H9 (cell line): Measurements from ENCODE around the gene LAMB4. TPM values are rescaled to one million over a fixed set of nuclear protein-coding genes. Genes with fewer than 3 reads are reported as not detected.
"Not testable (repeated sequence)": the region's sequence is repeated elsewhere in the genome, so short reads cannot be mapped to it uniquely, and the experiment has no call there.

ENCODE experiments used
- DNase-seq: peaks from one replicate; pipeline ENCODE4 v3.0.0-alpha.2; 2017
- H2AFZ ChIP-seq: one replicate; pipeline ENCODE4 v1.6.1; 2013; ENCODE audit warnings: mild to moderate bottlenecking, low read length, control low read depth, moderate library complexity
- H2AK5ac ChIP-seq: 2 replicates; pipeline ENCODE4 v1.6.1; 2013; ENCODE audit warnings: low read length, control low read depth, mixed read lengths; ENCODE audit not compliant: insufficient read length
- H2BK120ac ChIP-seq: one replicate; pipeline ENCODE4 v1.6.1; 2013; ENCODE audit warnings: low read depth, mild to moderate bottlenecking, low read length, control low read depth, inconsistent platforms; ENCODE audit not compliant: poor library complexity, severe bottlenecking
- H2BK12ac ChIP-seq: 2 replicates; pipeline ENCODE4 v1.6.1; 2013; ENCODE audit warnings: low read length, control low read depth, mixed read lengths, low read depth; ENCODE audit not compliant: insufficient read length
- H2BK15ac ChIP-seq: 2 replicates; pipeline ENCODE4 v1.6.1; 2013; ENCODE audit warnings: low read depth, low read length, control low read depth
- H2BK20ac ChIP-seq: one replicate; pipeline ENCODE4 v1.6.1; 2013; ENCODE audit warnings: low read depth, mild to moderate bottlenecking, low read length, control low read depth, inconsistent platforms; ENCODE audit not compliant: poor library complexity, severe bottlenecking
- H2BK5ac ChIP-seq: 2 replicates; pipeline ENCODE4 v1.6.1; 2013; ENCODE audit warnings: low read length, control low read depth, mixed read lengths; ENCODE audit not compliant: insufficient read length
- H3K14ac ChIP-seq: 2 replicates; pipeline ENCODE4 v1.6.1; 2013; ENCODE audit warnings: low read length, control low read depth; ENCODE audit not compliant: insufficient read depth
- H3K18ac ChIP-seq: 2 replicates; pipeline ENCODE4 v1.6.1; 2013; ENCODE audit warnings: low read depth, mild to moderate bottlenecking, mixed read lengths, low read length, control low read depth; ENCODE audit not compliant: insufficient read length
- H3K23ac ChIP-seq: 2 replicates; pipeline ENCODE4 v1.6.1; 2013; ENCODE audit warnings: low read length, control low read depth, mixed read lengths, low read depth; ENCODE audit not compliant: insufficient read length
- H3K23me2 ChIP-seq: 2 replicates; pipeline ENCODE4 v1.6.1; 2013; ENCODE audit warnings: low read depth, mild to moderate bottlenecking, mixed read lengths, low read length, control low read depth; ENCODE audit not compliant: insufficient read length, poor library complexity, severe bottlenecking
- H3K27ac ChIP-seq: 2 replicates; pipeline ENCODE4 v1.5.1; 2013; ENCODE audit warnings: low read length, control low read depth, mixed read lengths, low read depth; ENCODE audit not compliant: insufficient read length
- H3K27me3 ChIP-seq: 2 replicates; pipeline ENCODE4 v1.6.1; 2013; ENCODE audit warnings: low read length, control low read depth, inconsistent platforms; ENCODE audit not compliant: insufficient read depth
- H3K4ac ChIP-seq: 2 replicates; pipeline ENCODE4 v1.6.1; 2013; ENCODE audit warnings: low read depth, mild to moderate bottlenecking, control low read depth, inconsistent platforms, low read length, moderate library complexity
- H3K4me1 ChIP-seq: 2 replicates; pipeline ENCODE4 v1.6.1; 2013; ENCODE audit warnings: low read length, control low read depth, inconsistent platforms; ENCODE audit not compliant: insufficient read depth
- H3K4me2 ChIP-seq: 2 replicates; pipeline ENCODE4 v1.6.1; 2013; ENCODE audit warnings: low read length, control low read depth, mixed read lengths; ENCODE audit not compliant: insufficient read length, insufficient read depth
- H3K56ac ChIP-seq: 2 replicates; pipeline ENCODE4 v1.6.1; 2013; ENCODE audit warnings: low read depth, mild to moderate bottlenecking, mixed read lengths, low read length, control low read depth; ENCODE audit not compliant: insufficient read length
- H3K79me1 ChIP-seq: 2 replicates; pipeline ENCODE4 v1.6.1; 2013; ENCODE audit warnings: low read depth, mild to moderate bottlenecking, moderate library complexity, low read length, control low read depth, inconsistent platforms; ENCODE audit not compliant: insufficient read depth, poor library complexity, severe bottlenecking
- H3K79me2 ChIP-seq: 2 replicates; pipeline ENCODE4 v1.6.1; 2013; ENCODE audit warnings: low read length, control low read depth, inconsistent platforms; ENCODE audit not compliant: insufficient read depth
- H3K9ac ChIP-seq: 2 replicates; pipeline ENCODE4 v1.6.1; 2013; ENCODE audit warnings: low read length, control low read depth, mixed read lengths; ENCODE audit not compliant: insufficient read length; ENCODE audit errors: extremely low read depth
- H3K9me3 ChIP-seq: one replicate; pipeline ENCODE4 v1.6.1; 2013; ENCODE audit warnings: low read depth, low read length, inconsistent platforms; ENCODE audit not compliant: control insufficient read depth
- H3T11ph ChIP-seq: one replicate; pipeline ENCODE4 v1.6.1; 2013; ENCODE audit warnings: mild to moderate bottlenecking, low read length, control low read depth, inconsistent platforms
- H4K20me1 ChIP-seq: one replicate; pipeline ENCODE4 v1.6.1; 2013; ENCODE audit not compliant: control insufficient read depth, insufficient read length, insufficient read depth
- H4K5ac ChIP-seq: 2 replicates; pipeline ENCODE4 v1.6.1; 2013; ENCODE audit warnings: low read depth, mild to moderate bottlenecking, mixed read lengths, low read length, control low read depth; ENCODE audit not compliant: insufficient read length
- H4K8ac ChIP-seq: replicated peaks from 2 replicates; pipeline ENCODE4 v1.6.1; 2013; ENCODE audit warnings: low read length, control low read depth, mixed read lengths, low read depth; ENCODE audit not compliant: insufficient read length
- H4K91ac ChIP-seq: 2 replicates; pipeline ENCODE4 v1.6.1; 2013; ENCODE audit warnings: low read depth, mild to moderate bottlenecking, moderate library complexity, mixed read lengths, low read length, control low read depth; ENCODE audit not compliant: insufficient read length
- H3K27ac Mint-ChIP-seq, 3 experiments: 2 replicates in 2 of 3; 3 replicates in 1 of 3; pipeline ENCODE4 v1.8.0; 2020 to 2021; ENCODE audit warnings: mixed read lengths in 3 of 3, mild to moderate bottlenecking in 1 of 3, moderate library complexity in 1 of 3
- H3K27me3 Mint-ChIP-seq: 2 replicates; pipeline ENCODE4 v1.8.0; 2021; ENCODE audit warnings: low read depth, mild to moderate bottlenecking, moderate library complexity, mixed read lengths
- H3K36me3 Mint-ChIP-seq, 3 experiments: 2 replicates in 2 of 3; 3 replicates in 1 of 3; pipeline ENCODE4 v1.8.0; 2020 to 2021; ENCODE audit warnings: low read depth in 3 of 3, mixed read lengths in 3 of 3; ENCODE audit not compliant: insufficient read depth in 1 of 3
- H3K4me1 Mint-ChIP-seq, 2 experiments: 2 replicates each; pipeline ENCODE4 v1.8.0; 2020; ENCODE audit warnings: mixed read lengths in 2 of 2
- H3K4me3 Mint-ChIP-seq, 2 experiments: 2 replicates in 1 of 2; 3 replicates in 1 of 2; pipeline ENCODE4 v1.8.0; 2020 to 2021; ENCODE audit warnings: mild to moderate bottlenecking in 2 of 2, mixed read lengths in 2 of 2, moderate library complexity in 1 of 2
- H3K9me3 Mint-ChIP-seq, 2 experiments: 2 replicates in 1 of 2; 3 replicates in 1 of 2; pipeline ENCODE4 v1.8.0; 2020; ENCODE audit warnings: mild to moderate bottlenecking in 2 of 2, mixed read lengths in 2 of 2, moderate library complexity in 1 of 2
- CTCF ChIP-seq: fragments of 200-600 bp; sonication (generic); conservative IDR thresholded peaks from 3 replicates; pipeline ENCODE4 v1.8.0; 2021; ENCODE audit warnings: antibody characterized with exemption, mild to moderate bottlenecking
- WGBS: extraction: QIAGEN DNeasy Blood & Tissue Kit; methylation state at CpG from one replicate; pipeline ENCODE4 v1.1.7; 2013; ENCODE audit warnings: missing lambda C conversion rate, low lambda C conversion rate, mixed read lengths; ENCODE audit not compliant: insufficient read length; ENCODE audit errors: extremely low coverage; 5-methylcytosine and 5-hydroxymethylcytosine counted together
- total RNA-seq: library from RNA; stranded (reverse); gene quantifications from 2 replicates; pipeline ENCODE4 v1.2.1, GENCODE V29; 2021

LAMB4 gene
- total RNA-seq, 1 experiment from 2014 or later: not detected

- not testable (repeated sequence) for H3K79me1 ChIP-seq, H3K14ac ChIP-seq, H2BK12ac ChIP-seq, H2BK5ac ChIP-seq, H3K23me2 ChIP-seq, H3K4ac ChIP-seq, H3K9ac ChIP-seq, H2BK20ac ChIP-seq, H3K9me3 Mint-ChIP-seq, H3K79me2 ChIP-seq, H3K27me3 Mint-ChIP-seq, H4K91ac ChIP-seq, H3K27ac ChIP-seq, H3K56ac ChIP-seq, H4K8ac ChIP-seq, H4K20me1 ChIP-seq, H3K4me3 Mint-ChIP-seq, H3K4me2 ChIP-seq, H3K27me3 ChIP-seq, H3K4me1 ChIP-seq, H3K23ac ChIP-seq, H2BK120ac ChIP-seq, H2BK15ac ChIP-seq, H4K5ac ChIP-seq, H3K18ac ChIP-seq, H2AFZ ChIP-seq, H3T11ph ChIP-seq, H2AK5ac ChIP-seq, H3K9me3 ChIP-seq, H3K36me3 Mint-ChIP-seq
- Mint-ChIP-seq H3K4me1 (peaks cover 12 to 26% of the 10 kb centered on the region in 2 experiments), H3K27ac (peak overlapping the region in 1 of 3 experiments; percentile 27; a peak in 2 of 7 replicates)
- DNase-seq: peak; percentile 52
- no CpG with 5 or more reads among the region's 8 CpGs for WGBS
- TF ChIP-seq CTCF: peak; percentile 63
Measured at GRCh38 chr7:108033309-108033708, 96.9 kb downstream of the LAMB4 start.
